Esophagus muscularis mucosa (tissue), 4 donors: ENCODE measurements around the gene LTBP1.

Experiments
- EP300 ChIP-seq: sonication (generic); formaldehyde crosslinking; IDR thresholded peaks from one replicate; pipeline ENCODE4 v1.6.1; 2017; ENCODE audit warnings: antibody characterized with exemption
- POLR2A ChIP-seq: fragments of 450-650 bp; IDR thresholded peaks from one replicate; pipeline ENCODE4 v1.6.1; 2017; ENCODE audit warnings: antibody characterized with exemption, moderate library complexity, mild to moderate bottlenecking, low read depth
- POLR2AphosphoS5 ChIP-seq, 2 donors: sonication (generic); formaldehyde crosslinking; IDR thresholded peaks; one replicate each; pipeline ENCODE4 v1.6.1; 2017; ENCODE audit warnings: antibody characterized with exemption in 2 of 2
- TF ChIP-seq, protein P1 (sequence below), 3 experiments: fragments of 200-600 bp in 2 of 3; fragments of 450-650 bp in 1 of 3; sonication (generic) in 2 of 3; IDR thresholded peaks; one replicate each; pipeline ENCODE4 v1.5.1; 2017 to 2019; ENCODE audit warnings: antibody characterized with exemption in 3 of 3, mild to moderate bottlenecking in 2 of 3, moderate library complexity in 1 of 3

DNA sequence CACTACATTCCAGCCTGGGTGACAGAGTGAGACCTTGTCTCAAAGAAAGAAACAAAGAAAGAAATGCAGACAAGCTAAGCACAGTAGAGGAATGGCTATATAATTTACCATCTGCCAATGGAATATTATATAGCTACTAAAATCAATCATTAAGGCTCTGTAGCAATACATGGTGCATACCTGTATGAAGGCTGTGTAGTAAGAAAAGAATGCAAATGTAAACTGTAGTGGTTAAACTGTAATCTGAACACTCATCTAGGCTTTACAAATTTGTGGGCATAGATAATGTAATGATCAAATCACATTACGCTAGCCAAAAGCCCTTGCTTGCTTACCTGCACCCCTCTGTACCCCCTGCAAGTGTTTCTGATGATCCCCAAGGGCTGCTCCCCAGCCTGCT is 230.9 kb downstream of the LTBP1 start:
- TF ChIP-seq, protein P1, sequence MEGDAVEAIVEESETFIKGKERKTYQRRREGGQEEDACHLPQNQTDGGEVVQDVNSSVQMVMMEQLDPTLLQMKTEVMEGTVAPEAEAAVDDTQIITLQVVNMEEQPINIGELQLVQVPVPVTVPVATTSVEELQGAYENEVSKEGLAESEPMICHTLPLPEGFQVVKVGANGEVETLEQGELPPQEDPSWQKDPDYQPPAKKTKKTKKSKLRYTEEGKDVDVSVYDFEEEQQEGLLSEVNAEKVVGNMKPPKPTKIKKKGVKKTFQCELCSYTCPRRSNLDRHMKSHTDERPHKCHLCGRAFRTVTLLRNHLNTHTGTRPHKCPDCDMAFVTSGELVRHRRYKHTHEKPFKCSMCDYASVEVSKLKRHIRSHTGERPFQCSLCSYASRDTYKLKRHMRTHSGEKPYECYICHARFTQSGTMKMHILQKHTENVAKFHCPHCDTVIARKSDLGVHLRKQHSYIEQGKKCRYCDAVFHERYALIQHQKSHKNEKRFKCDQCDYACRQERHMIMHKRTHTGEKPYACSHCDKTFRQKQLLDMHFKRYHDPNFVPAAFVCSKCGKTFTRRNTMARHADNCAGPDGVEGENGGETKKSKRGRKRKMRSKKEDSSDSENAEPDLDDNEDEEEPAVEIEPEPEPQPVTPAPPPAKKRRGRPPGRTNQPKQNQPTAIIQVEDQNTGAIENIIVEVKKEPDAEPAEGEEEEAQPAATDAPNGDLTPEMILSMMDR (IDR thresholded peaks at IDR 0.05): no peak
- TF ChIP-seq EP300 (no peak), POLR2A (no peak), POLR2AphosphoS5 (IDR thresholded peaks at IDR 0.05) (no peak)
